NCI-H2227 treated with DMSO at 0.1 percent for 48 hours (cell line): ENCODE measurements around the gene DNMT3A.
"Not testable (repeated sequence)": the region's sequence is repeated elsewhere in the genome, so short reads cannot be mapped to it uniquely, and the experiment has no call there.

Experiments used
- DNase-seq: peaks from one replicate; lab custom pipeline; 2025; lab: John Stamatoyannopoulos, UW

Gene DNMT3A

DNA sequence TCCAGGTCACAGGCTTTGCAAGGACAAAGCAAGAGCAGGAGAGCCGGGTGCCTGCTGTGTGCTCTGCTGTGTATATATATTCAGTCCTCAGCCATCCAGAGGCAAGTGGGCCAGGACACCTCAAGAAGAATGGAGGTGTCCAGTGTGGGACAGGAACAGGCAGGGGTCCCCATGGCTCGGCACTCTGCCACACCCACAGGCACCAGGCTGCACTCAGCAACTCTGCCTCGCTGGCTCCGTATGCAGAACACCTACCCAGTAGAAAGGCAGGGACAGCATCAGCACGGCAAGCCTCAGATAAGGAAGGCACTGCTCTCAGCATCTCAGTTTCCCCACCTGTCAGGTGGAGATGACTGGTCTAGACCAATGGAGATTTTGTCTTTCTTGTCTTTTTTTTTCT is 57.8 kb downstream of the DNMT3A start:
- no peak for DNase-seq

DNA sequence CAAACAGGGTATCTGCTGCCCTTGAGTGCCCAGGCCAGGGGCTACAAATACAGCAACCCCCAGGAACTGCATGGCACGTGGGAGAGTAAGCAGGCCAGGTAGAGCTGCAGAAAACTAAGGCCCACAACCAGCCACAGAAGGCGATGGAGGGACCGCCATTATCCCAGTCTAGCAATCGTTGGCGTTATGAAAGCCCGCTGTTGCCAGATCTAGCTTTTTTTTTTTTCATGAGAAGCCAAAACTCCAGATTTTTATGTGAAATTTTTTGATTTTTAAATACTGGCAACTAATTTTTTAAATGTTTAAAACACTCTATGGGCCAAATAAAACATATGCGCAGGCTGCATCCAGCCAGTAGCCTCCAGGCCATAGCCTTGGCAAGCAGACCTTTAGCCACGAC is 59.8 kb downstream of the DNMT3A start:
- no peak for DNase-seq

DNA sequence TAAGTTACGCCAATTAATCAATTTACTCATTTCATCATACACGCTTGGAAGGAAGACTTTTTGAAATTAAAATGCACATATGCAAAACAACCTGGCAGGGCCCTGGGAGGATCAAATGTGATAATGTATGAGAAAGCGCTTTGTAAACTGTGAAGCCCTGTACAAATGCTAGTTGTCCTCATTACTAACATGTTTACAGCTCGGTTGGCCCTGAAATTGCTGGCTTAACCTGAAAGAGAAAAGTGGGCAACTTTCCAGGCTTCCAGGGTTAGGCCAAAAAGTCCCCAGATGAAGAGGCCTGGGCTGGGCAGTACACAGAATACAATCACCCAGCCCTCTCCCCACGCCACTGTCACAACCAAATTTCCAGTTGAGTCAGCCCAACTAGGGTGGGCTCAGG is 60.2 kb downstream of the DNMT3A start:
- DNase-seq, result no peak

GRCh38 chr2:25280051-25280687 is 61.6 kb downstream of the DNMT3A start:
- DNase-seq, result no peak

DNA sequence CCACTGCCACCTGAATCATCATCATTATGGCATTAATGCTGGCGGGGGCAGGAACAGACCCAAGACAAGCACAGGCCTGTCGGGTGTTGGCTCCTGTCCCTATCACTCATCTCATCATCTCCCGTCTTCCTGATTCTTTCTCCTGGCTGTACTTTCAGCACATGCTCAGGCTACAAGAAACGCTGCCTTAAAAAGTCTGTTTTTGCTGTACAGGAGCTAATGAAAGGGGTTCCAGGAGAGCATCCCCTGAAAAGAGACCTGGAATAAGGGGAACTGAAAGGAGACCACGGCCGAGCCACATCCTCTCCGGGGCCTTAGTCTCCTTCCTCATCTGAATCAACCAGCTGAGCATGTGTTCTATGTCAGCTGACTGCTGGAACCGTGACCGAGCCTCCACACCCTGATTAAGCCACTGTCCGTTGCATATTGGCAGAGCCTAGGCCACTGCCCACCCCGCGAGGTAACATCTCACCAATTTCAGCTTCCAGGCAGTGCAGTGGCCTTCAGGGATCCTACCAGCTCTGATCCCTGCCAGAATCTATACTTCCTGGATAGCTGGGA is 62.6 kb downstream of the DNMT3A start:
- DNase-seq, result no peak

- no peak for DNase-seq
Observed at GRCh38 chr2:25276569-25277465, 64.9 kb downstream of the DNMT3A start.

- DNase-seq, result no peak
Observed at GRCh38 chr2:25275575-25275965, 66.2 kb downstream of the DNMT3A start.

- no peak for DNase-seq
Observed at GRCh38 chr2:25274868-25275574, 66.7 kb downstream of the DNMT3A start.

DNA sequence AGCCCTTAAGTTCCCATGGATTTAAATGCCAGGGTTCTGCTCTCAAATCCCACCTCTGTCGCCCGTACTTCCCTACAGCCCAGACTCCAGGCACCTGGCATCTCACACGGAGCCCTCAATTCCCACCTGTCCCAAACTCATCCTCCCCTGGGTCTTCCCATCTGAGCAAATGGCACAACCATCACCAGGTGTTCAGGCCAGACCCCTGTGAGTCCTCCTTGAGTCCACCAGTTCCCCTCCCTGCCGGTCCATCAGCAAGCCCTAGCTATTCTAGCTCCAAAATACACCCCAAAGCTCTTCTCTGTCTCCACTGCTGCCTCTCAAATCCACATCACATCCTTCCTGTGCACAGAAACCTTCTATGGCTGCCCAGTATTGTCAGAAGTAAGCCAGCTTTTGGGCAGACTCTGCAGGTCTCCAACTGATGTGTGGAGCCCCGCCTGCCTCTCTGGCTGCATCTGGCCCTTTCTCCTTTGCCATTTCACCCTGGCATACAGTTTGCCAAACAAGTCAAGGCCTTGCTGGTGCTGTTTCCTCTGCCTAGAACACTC is 67.7 kb downstream of the DNMT3A start:
- no peak for DNase-seq

DNA sequence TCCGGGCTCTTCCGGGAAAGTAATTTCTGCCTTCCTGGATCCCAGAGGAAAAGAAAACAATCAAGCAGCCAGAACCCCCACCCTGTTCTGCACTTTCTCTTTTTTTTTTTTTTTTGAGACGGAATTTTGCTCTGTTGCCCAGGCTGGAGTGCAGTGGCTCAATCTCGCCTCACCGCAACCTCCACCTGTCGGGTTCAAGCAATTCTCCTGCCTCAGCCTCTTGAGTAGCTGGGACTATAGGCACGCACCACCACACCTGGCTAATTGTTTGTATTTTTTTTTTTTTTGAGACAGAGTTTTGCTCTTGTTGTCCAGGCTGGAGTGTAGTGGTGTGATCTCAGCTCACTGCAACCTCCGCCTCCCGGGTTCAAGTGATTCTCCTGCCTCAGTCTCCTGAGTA is 69.0 kb downstream of the DNMT3A start:
- not testable (repeated sequence) for DNase-seq

GRCh38 chr2:25270061-25270460 is 71.7 kb downstream of the DNMT3A start:
- DNase-seq, result no peak

DNA sequence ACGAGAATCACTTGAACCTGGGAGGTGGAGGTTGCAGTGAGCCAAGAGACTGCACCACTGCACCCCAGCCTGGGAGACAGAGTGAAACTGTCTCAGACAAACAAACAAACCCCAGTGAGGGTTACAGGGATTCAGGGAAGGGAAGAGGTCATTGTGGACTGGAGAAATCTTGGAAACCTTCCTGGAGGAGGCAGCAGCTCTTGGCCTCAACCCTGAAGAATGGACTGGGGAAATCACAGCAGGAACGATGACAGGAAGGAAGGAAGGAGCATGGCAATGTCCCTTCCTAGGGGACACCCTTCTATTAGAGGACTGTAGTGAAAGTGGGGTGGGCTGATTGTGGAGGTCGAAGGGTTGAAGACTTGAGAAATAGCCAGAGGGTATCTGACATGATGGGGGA is 72.5 kb downstream of the DNMT3A start:
- DNase-seq, result no peak

DNA sequence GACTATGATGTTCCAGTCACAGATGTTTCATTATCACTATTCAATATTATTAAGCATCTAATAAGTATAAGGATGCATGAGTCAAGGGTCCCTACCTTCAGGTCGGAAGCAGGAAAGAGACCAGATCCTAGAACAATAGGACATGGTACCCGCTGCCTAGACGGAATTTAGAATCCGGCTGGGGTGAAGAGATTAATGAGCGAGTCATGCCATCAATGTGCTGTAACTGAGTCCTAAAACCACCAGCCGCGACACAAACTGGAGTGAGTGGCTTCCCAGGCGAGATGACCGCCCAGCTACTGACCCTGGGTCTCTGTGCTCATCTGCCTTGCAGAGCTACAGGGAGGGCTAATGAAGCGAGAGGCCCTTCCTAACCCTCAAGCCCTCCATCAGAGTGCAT is 73.6 kb downstream of the DNMT3A start:
- DNase-seq, result no peak

- no peak for DNase-seq
Observed at GRCh38 chr2:25266399-25266798, 75.3 kb downstream of the DNMT3A start.

- no peak for DNase-seq
Observed at GRCh38 chr2:25265802-25266201, 75.9 kb downstream of the DNMT3A start.

GRCh38 chr2:25265001-25265400 is 76.7 kb downstream of the DNMT3A start:
- DNase-seq, result no peak

DNA sequence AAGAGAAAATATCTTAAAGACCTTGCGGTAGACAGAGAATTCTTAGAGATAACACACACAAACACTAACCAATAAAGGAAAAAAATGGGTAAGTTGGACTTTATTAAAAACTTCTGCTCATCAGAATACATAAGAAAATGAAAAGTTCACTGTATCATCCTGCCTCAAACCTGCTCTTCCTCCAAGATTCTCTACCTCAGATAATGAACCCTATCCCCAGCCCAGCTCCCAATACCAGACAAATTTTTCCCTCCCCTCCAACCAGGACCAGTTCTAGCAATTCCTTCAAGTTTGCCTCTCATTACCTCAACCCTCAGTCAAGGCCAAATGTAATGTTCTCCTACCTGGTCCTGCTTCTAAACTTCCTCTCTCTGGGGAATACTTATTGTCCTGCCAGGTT is 79.4 kb downstream of the DNMT3A start:
- DNase-seq, result no peak

- DNase-seq, result no peak
Observed at GRCh38 chr2:25259737-25260124, 82.0 kb downstream of the DNMT3A start.

DNA sequence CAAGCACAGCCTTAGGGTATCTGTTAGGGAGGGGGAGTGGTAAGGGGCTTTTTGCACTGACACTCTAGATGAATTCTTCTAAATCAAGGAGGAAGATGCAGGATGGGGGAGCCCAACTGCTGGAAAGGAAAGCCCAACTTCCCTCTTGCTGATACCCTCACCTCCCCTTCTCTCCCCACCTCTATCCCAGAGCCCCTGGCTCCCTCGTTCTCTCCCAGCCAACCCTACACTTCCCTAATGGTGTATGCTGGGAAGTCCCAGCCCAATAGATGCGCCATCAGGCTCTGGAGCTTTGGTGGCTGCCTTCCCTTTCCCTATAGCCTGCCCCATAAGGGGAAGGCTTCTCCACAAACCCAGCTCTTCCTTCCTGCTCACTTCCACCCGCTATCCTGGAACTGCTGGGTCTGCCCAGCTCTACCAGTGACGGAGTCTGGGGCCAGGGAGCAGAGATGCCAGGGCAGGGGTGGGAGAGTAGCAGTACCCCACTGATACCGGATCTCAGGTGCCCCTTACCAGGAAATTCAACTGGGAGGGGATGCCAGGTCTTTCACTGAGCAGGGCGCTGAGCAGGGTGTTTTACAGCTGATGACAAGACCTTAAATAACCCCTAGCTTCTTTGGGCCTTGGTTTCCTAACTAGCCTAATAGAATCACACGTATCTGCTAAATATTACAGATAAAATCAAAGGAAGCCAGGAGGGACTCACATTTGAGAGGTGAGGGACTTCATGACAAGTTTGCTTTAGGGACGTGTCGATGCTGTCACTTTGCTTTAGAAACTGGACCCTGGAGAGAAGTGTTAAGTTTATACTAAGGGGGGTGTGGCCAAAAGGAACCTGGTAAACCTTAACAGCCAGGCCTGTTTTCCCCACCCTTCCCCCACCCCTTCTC is 82.6 kb downstream of the DNMT3A start:
- no peak for DNase-seq

- peak; percentile 68 for DNase-seq
Observed at GRCh38 chr2:25257931-25258846, 83.5 kb downstream of the DNMT3A start.
